Lower lobe of right lung (tissue), 2 donors: ENCODE results near the gene HEG1. TPM values are rescaled to one million over a fixed set of nuclear protein-coding genes. Genes with fewer than 3 reads are reported as not detected.
A peak's percentile ranks its signal among the peaks of the same experiment; 100 is the strongest.

ENCODE experiments used
- ATAC-seq, 2 donors: fragments of 200-7000 bp; cut with Tn5 transposase; one replicate each; pipeline ENCODE4 v1.9.1; 2020 to 2022; ENCODE audit warnings: mild to moderate bottlenecking in 2 of 2, moderate library complexity in 2 of 2
- DNase-seq: peaks from one replicate; pipeline ENCODE4 v3.0.0-alpha.2; 2020
- H3K27ac ChIP-seq: fragments of 200-600 bp; one replicate; pipeline ENCODE4 v1.8.0; 2022
- H3K27me3 ChIP-seq: fragments of 200-600 bp; one replicate; pipeline ENCODE4 v1.8.0; 2022; ENCODE audit warnings: low read depth
- H3K36me3 ChIP-seq: fragments of 200-600 bp; one replicate; pipeline ENCODE4 v1.8.0; 2022; ENCODE audit warnings: mild to moderate bottlenecking
- H3K4me1 ChIP-seq: fragments of 200-600 bp; one replicate; pipeline ENCODE4 v1.8.0; 2022
- H3K4me3 ChIP-seq: fragments of 200-600 bp; one replicate; pipeline ENCODE4 v1.8.0; 2022; ENCODE audit warnings: mild to moderate bottlenecking
- H3K9me3 ChIP-seq: fragments of 200-600 bp; one replicate; pipeline ENCODE4 v1.8.0; 2022
- CTCF ChIP-seq: fragments of 200-600 bp; IDR thresholded peaks from one replicate; pipeline ENCODE4 v1.8.0; 2022; ENCODE audit warnings: antibody characterized with exemption, mild to moderate bottlenecking
- intact Hi-C: fragments of 100-400 bp; cut with DNase I; formaldehyde crosslinking; loops from one replicate; pipeline ENCODE4 v1.11.0; 2022
- total RNA-seq: library from RNA; stranded (reverse); fragmentation: NEBNext Ultra II Directional; extraction: Animal tissue kit (Norgen Biotek cat#: 25700); gene quantifications from one replicate; pipeline ENCODE4 v1.2.1, GENCODE V29; 2021
- donor health status: DM: no; HTN: yes; CAD: no; lungs with severe emphysema.

Gene HEG1
- total RNA-seq, 1 donor from 2014 or later, result 157 TPM

- Histone ChIP-seq H3K36me3 (peaks cover 70% of the 10 kb centered on the region), H3K27me3 (no peaks in the 10 kb centered on the region), H3K4me1 (peaks cover 56% of the 10 kb centered on the region), H3K9me3 (no peaks in the 10 kb centered on the region), H3K27ac (peak overlapping the region; percentile 18), H3K4me3 (no peak overlapping the region)
- TF ChIP-seq CTCF, result no peak
- ATAC-seq, result no peak
- DNase-seq, result no peak
- intact Hi-C loops, result no loop called here
Observed at GRCh38 chr3:125022206-125022605, 33.6 kb downstream of the HEG1 start.

GRCh38 chr3:125019271-125019670 lies 36.5 kb downstream of the HEG1 start:
- peaks cover 38% of the 10 kb centered on the region for H3K4me1 ChIP-seq
- H3K27ac ChIP-seq, result no peak overlapping the region
- H3K36me3 ChIP-seq, result peaks cover 68% of the 10 kb centered on the region
- DNase-seq, result no peak
- H3K9me3 ChIP-seq, result no peaks in the 10 kb centered on the region
- intact Hi-C loops, result no loop called here
- ATAC-seq, result no peak
- TF ChIP-seq CTCF, result no peak
- H3K4me3 ChIP-seq, result no peak overlapping the region
- no peaks in the 10 kb centered on the region for H3K27me3 ChIP-seq

GRCh38 chr3:125017406-125017805 lies 38.4 kb downstream of the HEG1 start:
- DNase-seq (no peak), ATAC-seq (no peak)
- peaks cover 22% of the 10 kb centered on the region for H3K4me1 ChIP-seq
- TF ChIP-seq CTCF, result no peak
- no peaks in the 10 kb centered on the region for H3K27me3 ChIP-seq
- H3K4me3 ChIP-seq, result no peak overlapping the region
- H3K36me3 ChIP-seq, result peaks cover 86% of the 10 kb centered on the region
- H3K9me3 ChIP-seq, result no peaks in the 10 kb centered on the region
- intact Hi-C loops, result no loop called here
- H3K27ac ChIP-seq, result no peak overlapping the region

GRCh38 chr3:125014570-125015179 lies 41.1 kb downstream of the HEG1 start:
- TF ChIP-seq CTCF, result no peak
- Histone ChIP-seq H3K36me3 (peaks cover 94% of the 10 kb centered on the region), H3K27ac (no peak overlapping the region), H3K4me1 (peaks cover 22% of the 10 kb centered on the region), H3K27me3 (no peaks in the 10 kb centered on the region), H3K4me3 (no peak overlapping the region), H3K9me3 (no peaks in the 10 kb centered on the region)
- no peak for DNase-seq
- intact Hi-C loops, result no loop called here
- no peak for ATAC-seq

GRCh38 chr3:125013095-125013494 lies 42.7 kb downstream of the HEG1 start:
- TF ChIP-seq CTCF, result no peak
- no peaks in the 10 kb centered on the region for H3K27me3 ChIP-seq
- H3K9me3 ChIP-seq, result no peaks in the 10 kb centered on the region
- ATAC-seq (no peak), DNase-seq (no peak)
- H3K36me3 ChIP-seq, result peaks cover 94% of the 10 kb centered on the region
- intact Hi-C loops, result no loop called here
- peaks cover 14% of the 10 kb centered on the region for H3K4me1 ChIP-seq
- no peak overlapping the region for H3K27ac ChIP-seq
- H3K4me3 ChIP-seq, result no peak overlapping the region

GRCh38 chr3:125011941-125012340 lies 43.9 kb downstream of the HEG1 start:
- ATAC-seq (no peak), DNase-seq (no peak)
- Histone ChIP-seq H3K9me3 (no peaks in the 10 kb centered on the region), H3K4me1 (peaks cover 14% of the 10 kb centered on the region), H3K4me3 (no peak overlapping the region), H3K27me3 (no peaks in the 10 kb centered on the region), H3K27ac (no peak overlapping the region), H3K36me3 (peaks cover 94% of the 10 kb centered on the region)
- no peak for TF ChIP-seq CTCF
- intact Hi-C loops, result no loop called here
